OCI-LY7 (cell line): ENCODE measurements around the gene MRPL12.

Experiments used
- CTCF ChIP-seq: fragments of 200-600 bp; sonication (generic); conservative IDR thresholded peaks from 2 replicates; pipeline ENCODE4 v1.5.1; 2014; ENCODE audit warnings: mild to moderate bottlenecking, antibody characterized with exemption, low read length, moderate library complexity, mixed read lengths
- EZH2phosphoT487 ChIP-seq: fragments of 200-600 bp; sonication (generic); IDR thresholded peaks from 2 replicates; pipeline ENCODE4 v1.6.1; 2018; ENCODE audit warnings: low read depth, borderline replicate concordance, mild to moderate bottlenecking, mixed run types, antibody characterized with exemption, low read length, moderate library complexity, mixed read lengths

GRCh38 chr17:81673561-81674258 lies 29.5 kb upstream of the MRPL12 start:
- TF ChIP-seq CTCF (no peak), EZH2phosphoT487 (no peak)
